Measurements from ENCODE around the gene QSOX2. TPM values are rescaled to one million over a fixed set of nuclear protein-coding genes. Genes with fewer than 3 reads are reported as not detected.
A peak's percentile ranks its signal among the peaks of the same experiment; 100 is the strongest.

Gene QSOX2
- total RNA-seq, 2 donors from 2014 or later, result 7.2 to 13.5 TPM

DNA sequence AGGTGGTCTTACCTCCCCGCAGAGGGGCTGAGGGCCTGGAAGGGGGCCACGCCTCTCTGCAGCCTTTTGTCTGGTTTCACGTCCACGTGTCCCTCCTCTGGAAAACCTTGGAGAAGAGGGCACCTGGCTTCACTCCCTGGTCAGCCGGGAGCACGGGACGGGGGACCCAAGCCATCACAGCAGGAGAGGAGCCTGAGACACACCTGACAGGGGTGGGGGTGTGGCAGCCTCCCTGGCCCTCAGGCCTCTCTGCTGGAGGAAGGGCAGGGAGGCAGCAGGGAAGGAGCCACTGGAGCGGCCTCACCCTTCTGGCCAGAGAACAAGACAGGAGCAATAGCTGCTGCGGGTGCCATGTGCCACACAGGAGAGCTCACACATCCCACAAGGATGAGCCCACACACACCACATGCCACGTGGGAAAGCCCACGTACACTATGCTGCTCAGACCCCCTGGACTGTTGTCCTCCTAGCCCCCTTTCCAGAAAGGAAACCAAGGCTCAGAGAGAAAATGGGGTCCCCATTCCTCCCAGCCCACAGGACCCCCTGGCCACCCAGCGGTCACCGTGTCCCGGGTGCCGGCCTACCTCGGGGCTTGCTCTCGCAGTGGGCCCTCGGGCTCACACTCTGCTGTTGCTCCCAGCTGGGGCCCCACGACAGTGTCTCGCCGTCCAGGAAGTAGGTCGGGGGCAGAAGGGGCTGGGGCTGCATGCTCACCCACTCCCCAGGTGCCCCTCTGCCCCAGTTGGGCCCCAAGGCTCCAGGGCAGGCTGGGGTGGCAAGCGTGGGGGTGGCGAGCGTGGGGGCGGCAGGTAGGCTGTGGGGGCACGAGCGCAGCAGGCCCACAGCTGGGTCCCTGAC lies 40.1 kb upstream of the QSOX2 start:
- Histone ChIP-seq H3K27me3 (replicated peaks; ENCODE audit: insufficient read depth) (no peaks in the 10 kb centered on the region), H3K27ac (no peak overlapping the region), H3K4me1 (ENCODE audit: control insufficient read depth in 1 of 2, low read depth in 2 of 2) (peaks cover 0 to 10% of the 10 kb centered on the region in 2 donors), H3K4me3 (no peak overlapping the region), H3K36me3 (no peaks in the 10 kb centered on the region), H3K9me3 (no peaks in the 10 kb centered on the region)
- DNase-seq (ENCODE audit: low spot score) (no peak), ATAC-seq (ENCODE audit: insufficient number of reproducible peaks, low FRiP score, low read depth) (no peak)
- TF ChIP-seq, protein P1, sequence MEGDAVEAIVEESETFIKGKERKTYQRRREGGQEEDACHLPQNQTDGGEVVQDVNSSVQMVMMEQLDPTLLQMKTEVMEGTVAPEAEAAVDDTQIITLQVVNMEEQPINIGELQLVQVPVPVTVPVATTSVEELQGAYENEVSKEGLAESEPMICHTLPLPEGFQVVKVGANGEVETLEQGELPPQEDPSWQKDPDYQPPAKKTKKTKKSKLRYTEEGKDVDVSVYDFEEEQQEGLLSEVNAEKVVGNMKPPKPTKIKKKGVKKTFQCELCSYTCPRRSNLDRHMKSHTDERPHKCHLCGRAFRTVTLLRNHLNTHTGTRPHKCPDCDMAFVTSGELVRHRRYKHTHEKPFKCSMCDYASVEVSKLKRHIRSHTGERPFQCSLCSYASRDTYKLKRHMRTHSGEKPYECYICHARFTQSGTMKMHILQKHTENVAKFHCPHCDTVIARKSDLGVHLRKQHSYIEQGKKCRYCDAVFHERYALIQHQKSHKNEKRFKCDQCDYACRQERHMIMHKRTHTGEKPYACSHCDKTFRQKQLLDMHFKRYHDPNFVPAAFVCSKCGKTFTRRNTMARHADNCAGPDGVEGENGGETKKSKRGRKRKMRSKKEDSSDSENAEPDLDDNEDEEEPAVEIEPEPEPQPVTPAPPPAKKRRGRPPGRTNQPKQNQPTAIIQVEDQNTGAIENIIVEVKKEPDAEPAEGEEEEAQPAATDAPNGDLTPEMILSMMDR (IDR thresholded peaks at IDR 0.05), result no peak

DNA sequence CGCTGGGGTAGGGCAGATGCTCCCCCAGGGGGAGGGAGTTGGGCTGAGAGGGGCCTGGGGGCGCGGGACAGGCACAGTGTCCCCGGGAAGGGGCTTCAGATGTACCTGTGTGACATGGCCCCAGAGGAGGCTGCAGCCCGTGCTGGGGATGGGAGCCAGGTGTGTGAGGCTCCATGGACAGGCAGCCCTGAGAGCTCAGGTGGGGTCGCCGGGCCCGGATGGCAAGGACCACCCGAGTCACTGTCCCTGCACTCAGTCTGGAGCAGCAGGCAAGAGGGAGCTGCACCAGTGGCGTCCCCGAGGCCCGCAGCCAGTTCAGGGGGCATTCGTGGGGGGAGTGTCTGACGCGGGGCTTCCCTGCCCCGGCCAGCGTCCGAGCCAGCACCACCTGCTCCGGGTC lies 39.3 kb upstream of the QSOX2 start:
- Histone ChIP-seq H3K36me3 (no peaks in the 10 kb centered on the region), H3K9me3 (no peaks in the 10 kb centered on the region), H3K27me3 (replicated peaks; ENCODE audit: insufficient read depth) (no peaks in the 10 kb centered on the region), H3K27ac (no peak overlapping the region), H3K4me1 (ENCODE audit: control insufficient read depth in 1 of 2, low read depth in 2 of 2) (peaks cover 0 to 10% of the 10 kb centered on the region in 2 donors), H3K4me3 (no peak overlapping the region)
- ATAC-seq (ENCODE audit: insufficient number of reproducible peaks, low FRiP score, low read depth), result no peak
- TF ChIP-seq, protein P1 (IDR thresholded peaks at IDR 0.05), result no peak
- DNase-seq (ENCODE audit: low spot score), result no peak

DNA sequence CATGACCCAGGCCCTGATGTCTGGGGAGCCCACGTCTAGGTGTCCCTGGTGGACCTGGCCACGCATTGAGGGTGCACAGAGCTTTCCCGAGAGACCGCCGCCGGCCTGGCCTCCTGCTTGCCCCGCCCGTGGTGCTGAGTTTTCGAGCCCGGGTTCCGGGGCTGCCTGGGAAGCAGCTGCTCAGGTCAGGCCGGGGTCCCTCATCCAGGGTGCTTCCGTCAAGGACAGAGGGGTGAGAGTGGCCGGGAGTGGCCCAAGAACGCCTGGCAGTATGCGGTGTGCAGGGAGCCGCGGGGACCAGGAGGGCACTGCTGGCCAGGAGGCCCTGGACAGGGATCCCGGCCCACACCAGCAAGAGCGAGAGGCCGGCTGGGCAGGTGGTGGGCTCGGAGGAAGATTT lies 38.7 kb upstream of the QSOX2 start:
- Histone ChIP-seq H3K4me3 (no peak overlapping the region), H3K4me1 (ENCODE audit: control insufficient read depth in 1 of 2, low read depth in 2 of 2) (peaks cover 0 to 10% of the 10 kb centered on the region in 2 donors), H3K9me3 (no peaks in the 10 kb centered on the region), H3K36me3 (no peaks in the 10 kb centered on the region), H3K27ac (no peak overlapping the region), H3K27me3 (replicated peaks; ENCODE audit: insufficient read depth) (no peaks in the 10 kb centered on the region)
- ATAC-seq (ENCODE audit: insufficient number of reproducible peaks, low FRiP score, low read depth) (no peak), DNase-seq (ENCODE audit: low spot score) (no peak)
- TF ChIP-seq, protein P1 (IDR thresholded peaks at IDR 0.05), result no peak

DNA sequence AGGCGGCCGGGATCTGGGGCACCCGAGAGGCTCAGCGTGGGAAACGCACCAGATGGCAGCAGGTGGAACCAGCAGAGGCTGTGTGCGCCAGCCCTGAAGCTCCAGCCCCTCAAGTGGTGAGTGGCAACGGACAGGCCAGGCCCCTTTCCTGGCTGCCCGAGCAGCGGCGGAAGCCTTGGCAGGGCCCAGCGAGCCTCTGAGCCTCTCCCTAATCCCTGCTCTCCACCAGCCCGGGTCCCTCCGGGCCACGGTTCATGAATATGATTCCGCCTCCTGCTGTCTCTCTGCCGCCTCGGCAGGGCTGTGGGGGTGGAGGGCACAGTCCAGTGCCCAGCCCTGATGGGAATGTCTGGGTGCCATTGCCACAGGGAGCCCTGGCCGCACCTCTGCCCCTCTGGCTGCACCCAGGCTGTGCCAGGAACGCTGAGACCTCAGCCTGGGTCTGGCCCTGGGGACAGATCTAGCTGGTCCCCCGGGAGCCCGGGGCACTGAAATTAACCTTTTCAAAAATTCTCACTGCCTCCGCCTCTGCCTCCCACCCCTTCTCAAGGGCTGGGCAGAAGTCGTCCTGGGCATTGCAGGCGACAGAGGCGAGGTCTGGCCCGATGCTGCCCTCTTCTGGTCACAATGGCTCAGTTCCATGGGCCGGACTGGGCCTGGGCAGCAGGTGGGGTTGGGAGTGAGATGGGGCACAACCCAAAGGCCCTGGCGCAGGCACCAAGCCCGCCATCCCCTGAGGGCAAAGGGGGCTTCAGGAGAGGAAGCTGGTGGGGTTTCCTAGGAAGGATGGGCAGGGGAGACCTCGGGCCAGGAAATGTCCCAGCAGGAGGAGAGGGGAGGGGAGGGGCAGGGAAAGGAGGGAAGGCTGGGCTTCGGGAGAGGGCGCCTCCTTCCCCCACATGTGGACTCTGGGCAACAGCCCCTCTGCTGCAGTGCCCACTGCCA lies 38.0 kb upstream of the QSOX2 start:
- peak overlapping the region; percentile 26 to 69 for H3K27ac ChIP-seq
- peaks cover 0 to 10% of the 10 kb centered on the region in 2 donors for H3K4me1 ChIP-seq (ENCODE audit: control insufficient read depth in 1 of 2, low read depth in 2 of 2)
- H3K27me3 ChIP-seq (replicated peaks; ENCODE audit: insufficient read depth), result no peaks in the 10 kb centered on the region
- ATAC-seq (ENCODE audit: insufficient number of reproducible peaks, low FRiP score, low read depth) (peak; percentile 90), DNase-seq (ENCODE audit: low spot score) (peak; percentile 43)
- H3K36me3 ChIP-seq, result no peaks in the 10 kb centered on the region
- H3K4me3 ChIP-seq, result peak overlapping the region; percentile 67
- TF ChIP-seq, protein P1 (IDR thresholded peaks at IDR 0.05), result peak; percentile 79
- H3K9me3 ChIP-seq, result no peaks in the 10 kb centered on the region
